OCI-LY1 (cell line): Measurements from ENCODE around the gene ANKRD13A.
A peak's percentile ranks its signal among the peaks of the same experiment; 100 is the strongest.

Source experiments
- H2AFZ ChIP-seq: fragments of 200-600 bp; sonication (generic), shearing (Covaris generic); 2 replicates; pipeline ENCODE4 v1.6.0; 2014; ENCODE audit warnings: antibody characterized with exemption, mild to moderate bottlenecking, low read length
- H3F3A ChIP-seq: fragments of 200-600 bp; sonication (generic), shearing (Covaris generic); 2 replicates; pipeline ENCODE4 v1.6.0; 2014; ENCODE audit warnings: mild to moderate bottlenecking, antibody characterized with exemption, low read length, moderate library complexity; ENCODE audit not compliant: insufficient read depth
- H3K27ac ChIP-seq: fragments of 200-600 bp; sonication (generic); 2 replicates; pipeline ENCODE4 v1.5.1; 2014; ENCODE audit warnings: low read length, mixed run types, mild to moderate bottlenecking, low read depth; ENCODE audit not compliant: poor library complexity, severe bottlenecking
- H3K27me3 ChIP-seq: fragments of 200-600 bp; sonication (generic); 2 replicates; pipeline ENCODE4 v1.6.0; 2014; ENCODE audit warnings: antibody characterized with exemption, mild to moderate bottlenecking, low read length, moderate library complexity; ENCODE audit not compliant: insufficient read depth
- H3K36me3 ChIP-seq: fragments of 200-600 bp; sonication (generic); 2 replicates; pipeline ENCODE4 v1.6.1; 2014; ENCODE audit warnings: mild to moderate bottlenecking, antibody characterized with exemption, low read length, moderate library complexity, mixed read lengths; ENCODE audit not compliant: insufficient read depth
- H3K4me1 ChIP-seq: fragments of 200-600 bp; sonication (generic); 2 replicates; pipeline ENCODE4 v1.5.1; 2014; ENCODE audit warnings: mild to moderate bottlenecking, low read length, moderate library complexity; ENCODE audit not compliant: insufficient read depth, severe bottlenecking
- H3K4me2 ChIP-seq: fragments of 200-600 bp; sonication (generic), shearing (Covaris generic); 2 replicates; pipeline ENCODE4 v1.6.1; 2014; ENCODE audit warnings: low read length
- H3K4me3 ChIP-seq: fragments of 200-600 bp; sonication (generic); 2 replicates; pipeline ENCODE4 v1.5.1; 2014; ENCODE audit warnings: low read length, low read depth, mild to moderate bottlenecking, mixed read lengths; ENCODE audit not compliant: poor library complexity, severe bottlenecking
- H3K79me2 ChIP-seq: fragments of 200-600 bp; shearing (Covaris generic); 2 replicates; pipeline ENCODE4 v1.6.1; 2016; ENCODE audit warnings: mixed run types, low read length, mixed read lengths; ENCODE audit not compliant: insufficient read depth
- H3K9ac ChIP-seq: fragments of 200-600 bp; sonication (generic), shearing (Covaris generic); 2 replicates; pipeline ENCODE4 v1.6.1; 2014; ENCODE audit warnings: mild to moderate bottlenecking, low read length, mixed read lengths
- H3K9me2 ChIP-seq: fragments of 200-600 bp; sonication (generic), shearing (Covaris generic); 2 replicates; pipeline ENCODE4 v1.6.1; 2014; ENCODE audit warnings: low read depth, mild to moderate bottlenecking, low read length, mixed read lengths
- H3K9me3 ChIP-seq: fragments of 200-600 bp; shearing (Covaris generic); 2 replicates; pipeline ENCODE4 v1.6.1; 2014; ENCODE audit warnings: low read length, mixed read lengths
- H4K20me1 ChIP-seq: fragments of 200-600 bp; sonication (generic), shearing (Covaris generic); 2 replicates; pipeline ENCODE4 v1.6.0; 2016; ENCODE audit warnings: mild to moderate bottlenecking, low read length; ENCODE audit not compliant: insufficient read depth
- CTCF ChIP-seq: fragments of 200-600 bp; sonication (generic), shearing (Covaris generic); IDR thresholded peaks from 2 replicates; pipeline ENCODE4 v1.5.1; 2017; ENCODE audit warnings: mild to moderate bottlenecking, antibody characterized with exemption, low read length, moderate library complexity, mixed read lengths
- EZH2 ChIP-seq: fragments of 200-600 bp; sonication (generic), shearing (Covaris generic); IDR thresholded peaks from 2 replicates; pipeline ENCODE4 v1.8.0; 2017; ENCODE audit warnings: borderline replicate concordance, mixed run types, mild to moderate bottlenecking, antibody characterized with exemption, low read length, moderate library complexity, mixed read lengths

The ANKRD13A gene

GRCh38 chr12:110010853-110011723 lies 11.9 kb downstream of the ANKRD13A start:
- TF ChIP-seq CTCF = no peak
- no peak for TF ChIP-seq EZH2
- Histone ChIP-seq H4K20me1 (no peaks in the 10 kb centered on the region), H3K36me3 (peaks cover 28% of the 10 kb centered on the region), H3K4me2 (peak overlapping the region; percentile 90), H3K9me3 (no peaks in the 10 kb centered on the region), H3K79me2 (peaks cover 36% of the 10 kb centered on the region), H2AFZ (no peak overlapping the region), H3K27me3 (no peaks in the 10 kb centered on the region), H3K9ac (peak overlapping the region; percentile 75), H3K4me1 (peaks cover 51% of the 10 kb centered on the region), H3K4me3 (peak overlapping the region; percentile 60), H3K9me2 (no peaks in the 10 kb centered on the region), H3F3A (peaks cover 5% of the 10 kb centered on the region; the same call in 1 of the 2 replicates), H3K27ac (peak overlapping the region; percentile 95)

- Histone ChIP-seq H3K4me1 (peaks cover 51% of the 10 kb centered on the region), H3K9me2 (no peaks in the 10 kb centered on the region), H3K27ac (peak overlapping the region; percentile 95), H3K27me3 (no peaks in the 10 kb centered on the region), H4K20me1 (no peaks in the 10 kb centered on the region), H3K4me3 (peak overlapping the region; percentile 60), H2AFZ (no peak overlapping the region), H3K4me2 (peak overlapping the region; percentile 90), H3F3A (peaks cover 5% of the 10 kb centered on the region; the same call in 1 of the 2 replicates), H3K79me2 (peaks cover 27% of the 10 kb centered on the region), H3K36me3 (peaks cover 33% of the 10 kb centered on the region), H3K9ac (peak overlapping the region; percentile 75), H3K9me3 (no peaks in the 10 kb centered on the region)
- no peak for TF ChIP-seq EZH2
- TF ChIP-seq CTCF = no peak
These were observed 12.9 kb downstream of the ANKRD13A start for GRCh38 chr12:110012137-110012536.

GRCh38 chr12:110012659-110013058 lies 13.4 kb downstream of the ANKRD13A start:
- Histone ChIP-seq H3K9me2 (no peaks in the 10 kb centered on the region), H3F3A (peaks cover 5% of the 10 kb centered on the region; the same call in 1 of the 2 replicates), H3K27ac (peak overlapping the region; percentile 95), H3K4me1 (peaks cover 51% of the 10 kb centered on the region), H3K79me2 (peaks cover 23% of the 10 kb centered on the region), H3K36me3 (peaks cover 38% of the 10 kb centered on the region), H2AFZ (no peak overlapping the region), H3K4me3 (peak overlapping the region; percentile 60), H3K9ac (peak overlapping the region; percentile 31; the same call in 1 of the 2 replicates), H3K4me2 (peak overlapping the region; percentile 90; the same call in 1 of the 2 replicates), H4K20me1 (no peaks in the 10 kb centered on the region), H3K27me3 (no peaks in the 10 kb centered on the region), H3K9me3 (no peaks in the 10 kb centered on the region)
- TF ChIP-seq CTCF (no peak), EZH2 (no peak)
